SW 1271 (cell line): Measurements from ENCODE around the gene SOX12.

Experiments used
- DNase-seq, 2 experiments: peaks; one replicate each; lab custom pipeline; 2025; lab: John Stamatoyannopoulos, UW

SOX12 gene

DNA sequence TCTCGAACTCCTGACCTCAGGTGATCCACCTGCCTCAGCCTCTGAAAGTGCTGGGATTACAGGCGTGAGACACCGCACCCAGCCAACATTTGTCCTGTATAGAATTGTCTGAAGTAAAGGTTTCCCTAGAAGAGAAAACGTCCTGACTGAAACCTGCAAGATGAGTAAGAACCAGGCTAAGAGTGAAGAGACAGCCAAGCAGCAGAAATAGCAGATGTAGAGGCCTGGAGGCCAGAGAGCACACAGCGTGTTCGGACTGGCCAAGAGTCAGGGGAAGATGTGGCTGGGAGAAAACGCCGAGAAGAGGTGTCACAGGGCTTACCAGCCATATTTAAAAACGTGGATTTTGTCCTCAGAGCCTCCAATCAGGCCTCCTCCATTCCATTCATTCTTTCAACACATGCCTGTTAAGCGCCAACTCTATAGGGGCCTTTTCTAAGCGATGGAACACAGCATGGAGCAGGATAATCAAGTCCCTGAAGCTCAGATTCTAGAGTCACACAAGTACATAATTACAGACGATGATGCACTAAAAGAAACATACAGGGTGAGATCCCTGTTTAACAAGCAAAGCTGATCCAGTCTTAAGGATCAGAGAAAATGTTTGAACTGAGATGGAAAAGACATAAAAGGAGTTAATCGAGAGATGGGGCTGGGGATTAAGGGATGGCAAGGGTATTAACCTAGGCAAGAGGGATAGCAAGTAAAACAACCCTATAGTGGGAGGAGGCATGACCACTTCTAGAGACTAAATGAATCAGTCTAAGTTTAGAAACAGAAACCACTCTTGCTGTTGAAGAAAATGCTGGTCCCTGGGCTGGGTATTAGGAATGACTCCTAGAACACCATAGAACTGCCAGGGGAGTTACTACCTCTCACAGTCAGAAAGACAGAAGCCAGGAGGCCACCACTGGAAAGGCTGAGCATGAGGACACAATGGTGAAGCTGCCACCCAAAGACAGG is 23.2 kb upstream of the SOX12 start:
- DNase-seq: no peak

DNA sequence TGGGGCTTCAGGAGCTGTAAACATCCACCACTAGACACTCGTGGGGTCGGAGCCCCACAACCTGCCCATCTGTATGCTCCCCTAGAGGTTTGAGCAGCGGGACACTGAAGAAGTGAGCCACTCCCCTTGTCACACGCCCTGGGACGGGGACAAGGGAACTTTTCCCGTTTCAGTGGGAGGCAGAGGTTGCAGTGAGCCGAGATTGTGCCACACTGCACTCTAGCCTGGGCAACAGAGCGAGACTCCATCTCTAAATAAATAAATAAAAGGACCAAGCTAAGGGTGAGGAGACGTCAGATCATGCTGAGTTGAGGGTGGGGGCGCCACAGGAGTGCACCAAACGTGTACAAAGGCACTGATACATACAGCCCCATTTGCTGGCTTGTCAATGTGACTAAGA is 19.6 kb upstream of the SOX12 start:
- DNase-seq: no peak

DNA sequence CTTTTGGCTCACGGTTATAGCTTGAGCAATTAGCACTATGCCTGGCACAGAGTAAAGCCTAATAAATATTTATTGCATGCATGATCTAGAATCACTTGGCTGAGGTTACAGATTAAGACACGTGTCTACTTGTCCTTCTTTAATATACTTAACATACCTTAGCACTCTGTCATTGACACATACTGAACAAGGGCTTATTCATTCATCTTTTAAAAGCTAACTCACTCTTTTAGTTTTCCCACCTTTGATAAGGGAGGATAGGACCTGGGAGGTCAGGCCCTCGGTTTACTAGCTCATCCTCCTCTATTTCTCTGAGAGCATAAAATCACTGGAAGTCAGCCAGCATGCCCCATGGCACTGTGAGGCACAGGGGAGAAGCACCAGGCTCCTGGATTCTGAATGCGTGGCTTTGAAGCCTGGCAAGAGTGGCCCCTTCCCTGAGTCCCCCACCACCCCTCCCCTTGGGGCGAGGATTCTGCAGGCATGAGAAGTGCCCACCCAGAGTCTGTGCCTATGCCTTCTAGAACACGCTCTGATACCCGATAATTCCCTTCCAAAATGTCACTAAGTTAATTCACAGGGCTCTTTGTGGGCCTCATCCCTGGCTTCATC is 16.8 kb upstream of the SOX12 start:
- no peak for DNase-seq

DNA sequence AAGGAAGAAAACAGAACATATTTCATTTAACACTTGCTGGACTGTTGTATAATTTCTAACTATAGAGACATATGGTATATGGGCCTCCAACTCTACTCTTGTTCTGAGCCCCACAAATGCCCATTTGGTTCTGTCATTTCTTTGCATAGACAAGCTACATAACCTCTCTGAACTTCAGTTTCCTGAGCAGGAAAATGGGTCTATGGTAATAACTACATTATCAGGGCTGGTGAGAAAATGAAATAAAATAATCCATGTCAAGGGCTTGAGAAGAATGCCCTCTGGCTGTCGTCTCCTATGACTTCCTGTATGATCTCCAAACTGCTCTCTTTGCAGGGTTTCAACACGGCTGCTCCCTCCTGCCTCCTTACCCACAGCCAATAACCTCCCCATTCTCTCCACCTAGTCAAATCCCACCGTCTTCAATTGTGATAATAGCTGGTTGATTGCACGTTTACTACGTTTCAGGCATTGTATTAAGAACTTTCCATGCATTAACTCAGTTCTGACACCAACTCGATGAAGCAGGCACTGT is 16.0 kb upstream of the SOX12 start:
- DNase-seq: no peak

DNA sequence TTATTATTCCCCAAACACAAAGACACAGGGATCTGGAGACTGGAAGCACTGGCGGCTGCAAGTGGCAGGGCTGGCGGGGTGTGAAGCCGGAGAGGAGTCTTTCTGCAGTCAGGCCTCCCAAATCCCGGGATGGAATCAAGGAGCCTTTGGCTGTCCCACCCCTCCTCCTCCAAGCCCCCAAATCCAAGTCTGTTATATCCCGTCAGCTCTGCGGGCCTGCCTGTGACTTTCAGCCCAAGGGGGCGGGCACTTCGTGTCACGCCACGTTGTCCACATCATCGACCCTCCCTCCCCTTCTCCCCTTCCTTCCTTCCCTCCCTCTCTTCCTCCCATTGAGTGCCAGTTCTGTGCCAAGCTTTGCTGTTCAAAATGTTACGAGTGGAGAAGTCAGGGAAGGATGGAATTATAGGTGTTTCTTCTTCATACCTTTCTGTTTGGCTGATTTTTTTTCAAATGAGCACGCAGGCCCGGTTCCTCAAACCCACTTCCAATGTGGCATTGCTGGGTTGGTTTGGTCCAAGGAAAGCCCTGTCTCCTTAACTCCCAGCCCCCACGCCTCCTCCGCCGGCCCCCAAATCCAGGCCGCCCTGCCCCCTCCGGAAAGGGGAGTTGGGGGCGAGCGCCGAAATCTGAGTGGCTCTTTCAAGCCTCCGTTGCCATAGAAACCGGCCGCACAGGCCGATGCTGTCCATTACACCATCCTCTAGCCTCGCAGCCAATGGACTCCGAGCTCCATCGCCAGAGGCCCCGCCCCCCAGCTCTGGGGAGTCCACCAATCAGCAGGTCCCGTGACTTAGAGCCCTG is 15.3 kb upstream of the SOX12 start:
- no peak for DNase-seq

DNA sequence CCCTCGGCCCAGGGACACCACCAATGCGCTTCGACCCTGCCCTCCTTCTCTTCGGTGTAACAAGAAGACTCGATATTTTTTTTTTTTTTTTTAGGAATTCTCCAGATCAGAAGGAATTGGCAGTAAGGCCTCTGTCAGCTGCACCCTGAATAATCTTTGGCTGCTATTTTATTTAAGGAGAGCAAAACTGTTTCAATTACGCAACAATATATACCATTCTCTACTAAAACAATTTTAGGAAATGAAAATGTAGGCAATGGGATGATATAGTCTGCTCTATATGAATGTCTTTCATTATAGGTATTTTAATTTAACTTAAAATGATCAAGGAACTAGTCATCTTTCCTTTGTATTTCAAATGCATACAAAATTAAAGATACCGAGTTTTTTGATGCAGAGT is 14.7 kb upstream of the SOX12 start:
- DNase-seq: no peak

DNA sequence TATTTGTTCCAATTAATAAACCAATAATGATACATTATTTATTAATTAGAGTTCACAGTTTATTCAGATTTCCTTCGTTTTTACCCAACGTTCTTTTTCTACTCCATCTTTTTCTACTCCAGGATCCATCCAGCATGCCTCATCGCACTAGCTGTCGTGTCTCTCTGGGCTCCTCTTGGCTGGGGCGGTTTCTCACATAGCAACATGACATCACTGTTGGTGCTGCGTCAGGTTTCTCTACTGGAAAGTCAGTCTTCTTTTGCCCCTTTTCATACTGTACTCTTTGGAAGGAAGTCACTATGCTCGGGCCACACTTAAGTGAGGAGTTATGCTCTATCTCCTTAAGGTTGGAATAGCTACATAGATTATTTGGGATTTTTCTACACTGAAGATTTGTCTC is 13.7 kb upstream of the SOX12 start:
- no peak for DNase-seq

DNA sequence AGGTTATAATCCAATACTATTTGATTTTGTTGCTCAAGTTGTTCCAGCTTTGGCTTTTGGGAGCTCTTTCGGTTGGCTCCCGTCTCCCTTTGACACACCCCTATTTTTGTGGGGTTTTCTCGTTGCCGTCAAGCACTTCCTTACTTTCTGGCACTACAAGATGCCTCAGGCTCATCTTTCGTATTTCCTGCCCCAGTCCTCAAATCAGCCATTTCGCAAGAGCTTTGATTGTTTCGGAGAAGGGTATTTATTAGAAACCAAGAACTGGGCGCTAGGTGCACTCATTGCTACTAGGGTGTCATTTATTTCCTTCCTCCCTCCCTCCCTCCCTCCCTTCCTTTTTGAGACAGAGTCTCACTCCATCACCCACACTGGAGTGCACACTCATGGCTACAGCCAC is 13.3 kb upstream of the SOX12 start:
- DNase-seq: no peak

DNA sequence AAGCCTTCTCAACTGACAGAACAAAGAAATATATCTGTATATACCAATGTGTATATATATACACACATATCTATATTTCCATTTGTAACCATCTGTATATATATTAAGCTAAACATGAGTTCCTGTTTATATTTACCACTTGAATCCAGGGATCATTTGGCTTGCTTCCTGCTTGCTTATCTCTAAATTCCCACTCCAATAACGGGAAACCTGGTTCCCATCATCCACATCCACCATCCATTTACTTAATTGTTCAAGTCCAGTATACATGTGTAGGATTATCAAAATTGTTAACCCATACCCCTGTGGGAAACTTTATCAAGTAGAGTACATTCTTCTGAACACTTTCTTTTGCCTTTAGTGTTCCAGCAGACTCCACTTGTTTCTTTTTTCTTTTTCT is 12.5 kb upstream of the SOX12 start:
- no peak for DNase-seq

DNA sequence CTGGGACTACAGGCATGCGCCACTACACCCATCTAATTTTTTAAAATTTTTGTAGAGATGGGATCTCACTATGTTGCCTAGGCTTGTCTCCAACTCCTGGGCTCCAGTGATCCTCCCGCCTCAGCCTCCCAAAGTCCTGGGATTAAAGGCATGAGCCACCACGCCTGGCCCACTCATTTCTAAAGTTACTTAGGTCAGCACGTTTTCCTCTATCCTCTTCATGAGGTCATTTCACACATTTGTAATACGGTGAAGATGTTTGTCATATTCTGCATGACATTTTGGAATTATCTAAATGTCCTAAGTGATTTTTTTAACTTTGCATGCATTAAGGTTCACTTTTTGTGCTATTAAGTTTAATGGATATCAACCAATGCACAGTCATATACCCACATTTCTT is 11.9 kb upstream of the SOX12 start:
- no peak for DNase-seq

DNA sequence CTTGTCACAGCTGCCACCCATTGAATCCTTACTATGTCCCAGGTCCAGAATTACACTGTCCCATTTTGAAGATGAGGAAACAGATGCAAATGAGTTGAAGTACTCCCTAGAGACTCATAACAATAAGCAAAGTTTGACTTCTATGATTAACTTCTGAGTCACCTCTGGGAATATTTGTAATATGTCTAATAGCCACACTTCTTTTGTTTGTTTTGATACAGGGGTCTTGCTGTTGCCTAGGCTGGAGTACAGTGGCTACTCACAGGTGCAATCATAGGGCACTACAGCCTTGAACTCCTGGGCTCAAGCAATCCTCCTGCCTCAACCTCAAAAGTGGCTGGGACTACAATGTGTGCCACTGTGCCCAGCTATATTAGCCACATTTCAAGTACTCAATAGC is 11.4 kb upstream of the SOX12 start:
- DNase-seq: peak in 1 of 2 experiments; percentile 44

DNA sequence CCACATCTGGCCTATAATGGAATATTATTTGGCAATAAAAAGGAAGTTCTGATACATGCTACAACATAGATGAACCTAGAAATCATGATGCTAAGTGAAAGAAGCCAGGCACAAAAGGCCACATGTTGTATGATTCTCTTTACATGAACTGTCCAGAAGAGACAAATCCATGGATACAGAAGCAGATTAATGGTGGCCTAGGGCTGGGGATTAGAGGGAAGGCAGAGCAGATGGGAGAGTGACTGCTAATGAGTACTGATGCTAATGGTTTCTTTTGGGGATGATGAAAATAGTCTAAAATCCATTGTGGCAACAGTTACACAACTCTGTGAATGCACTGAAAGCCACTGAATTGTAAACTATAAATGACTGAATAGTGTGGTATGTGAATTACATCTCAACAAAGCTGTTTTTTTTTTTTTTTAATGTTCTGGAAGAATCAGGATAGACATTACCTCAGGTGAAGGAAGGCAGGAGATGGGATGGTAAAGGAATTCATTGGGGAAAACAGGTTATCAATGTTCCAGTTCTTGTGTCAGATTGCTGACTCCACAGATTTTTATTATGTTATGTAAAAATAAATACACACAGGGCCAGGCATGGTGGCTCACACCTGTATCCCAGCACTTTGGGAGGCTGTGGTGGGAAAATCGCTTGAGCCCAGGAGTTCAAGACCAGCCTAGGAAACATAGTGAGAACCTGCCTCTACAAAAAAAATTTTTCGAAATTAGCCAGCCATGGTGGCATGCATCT is 8.9 kb upstream of the SOX12 start:
- DNase-seq: no peak

DNA sequence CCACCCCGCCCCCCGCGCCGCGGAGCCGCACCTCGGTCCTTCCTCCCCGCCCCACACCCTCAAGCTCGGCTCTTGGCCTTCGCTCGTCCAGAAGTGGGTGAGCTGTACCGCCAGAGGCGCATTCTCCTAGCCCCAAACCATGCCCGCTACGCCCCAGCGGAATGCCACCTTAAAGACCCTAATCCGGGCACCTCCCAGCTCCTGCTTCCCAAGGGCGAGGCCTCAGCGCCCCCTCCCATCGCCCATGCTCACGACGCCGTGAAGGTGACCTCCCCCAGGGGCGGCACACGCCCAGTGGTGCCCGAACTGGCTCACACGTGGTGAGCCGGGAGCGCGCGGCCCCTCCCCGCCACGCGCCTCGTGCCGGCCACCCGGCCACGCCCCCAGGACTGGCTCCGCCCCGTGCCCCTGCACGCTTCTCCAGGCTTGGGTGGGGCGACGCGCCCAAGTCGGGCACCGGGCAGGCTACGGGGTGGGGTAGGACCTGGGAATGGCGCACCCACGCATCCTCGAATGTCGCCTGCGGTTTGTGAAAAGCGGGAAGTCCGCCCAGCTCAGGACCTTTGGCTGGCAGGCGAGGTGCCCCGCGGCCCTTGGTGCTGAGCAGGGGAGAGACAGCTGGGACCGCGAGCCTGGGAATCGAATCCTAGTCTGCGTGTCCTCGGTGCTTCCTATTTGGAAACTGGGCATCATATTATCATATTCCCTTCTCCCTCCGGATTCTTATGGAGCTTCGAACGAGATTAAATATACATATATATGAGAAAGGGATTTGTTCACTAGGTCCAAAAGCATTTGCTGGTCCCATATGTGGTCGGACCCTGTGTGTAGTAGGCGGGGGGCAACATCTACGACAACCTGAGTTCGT is 941 bp upstream of the SOX12 start:
- DNase-seq: peak; percentile 89 to 91

DNA sequence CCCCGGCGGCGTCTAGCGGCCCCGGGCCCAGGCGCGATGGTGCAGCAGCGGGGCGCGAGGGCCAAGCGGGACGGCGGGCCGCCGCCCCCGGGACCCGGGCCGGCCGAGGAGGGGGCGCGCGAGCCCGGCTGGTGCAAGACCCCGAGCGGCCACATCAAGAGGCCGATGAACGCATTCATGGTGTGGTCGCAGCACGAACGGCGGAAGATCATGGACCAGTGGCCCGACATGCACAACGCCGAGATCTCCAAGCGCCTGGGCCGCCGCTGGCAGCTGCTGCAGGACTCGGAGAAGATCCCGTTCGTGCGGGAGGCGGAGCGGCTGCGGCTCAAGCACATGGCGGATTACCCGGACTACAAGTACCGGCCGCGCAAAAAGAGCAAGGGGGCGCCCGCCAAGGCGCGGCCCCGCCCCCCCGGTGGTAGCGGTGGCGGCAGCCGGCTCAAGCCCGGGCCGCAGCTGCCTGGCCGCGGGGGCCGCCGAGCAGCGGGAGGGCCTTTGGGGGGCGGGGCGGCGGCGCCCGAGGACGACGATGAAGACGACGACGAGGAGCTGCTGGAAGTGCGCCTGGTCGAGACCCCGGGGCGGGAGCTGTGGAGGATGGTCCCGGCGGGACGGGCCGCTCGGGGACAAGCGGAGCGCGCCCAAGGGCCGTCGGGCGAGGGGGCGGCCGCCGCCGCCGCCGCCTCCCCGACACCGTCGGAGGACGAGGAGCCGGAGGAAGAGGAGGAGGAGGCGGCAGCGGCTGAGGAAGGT is 715 bp downstream of the SOX12 start:
- DNase-seq: peak; percentile 42 to 58

DNA sequence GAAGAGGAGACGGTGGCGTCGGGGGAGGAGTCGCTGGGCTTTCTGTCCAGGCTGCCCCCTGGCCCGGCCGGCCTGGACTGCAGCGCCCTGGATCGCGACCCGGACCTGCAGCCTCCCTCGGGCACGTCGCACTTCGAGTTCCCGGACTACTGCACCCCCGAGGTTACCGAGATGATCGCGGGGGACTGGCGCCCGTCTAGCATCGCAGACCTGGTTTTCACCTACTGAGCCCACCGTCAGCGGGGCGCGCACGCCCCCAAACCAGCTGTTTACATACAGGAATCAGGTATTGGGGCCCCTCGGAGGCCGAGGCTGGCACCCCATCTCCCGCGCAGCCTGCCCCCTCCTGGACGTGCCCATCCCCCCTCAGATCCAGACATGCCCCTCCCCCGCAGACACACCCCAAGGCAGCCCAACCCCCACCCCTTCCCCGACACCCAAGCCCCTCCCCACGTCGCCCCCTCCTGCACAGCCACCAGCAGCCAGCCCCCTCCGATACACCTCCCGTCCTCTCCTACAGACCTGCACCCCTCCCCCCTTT is 1.4 kb downstream of the SOX12 start:
- peak in 1 of 2 experiments; percentile 74 for DNase-seq

DNA sequence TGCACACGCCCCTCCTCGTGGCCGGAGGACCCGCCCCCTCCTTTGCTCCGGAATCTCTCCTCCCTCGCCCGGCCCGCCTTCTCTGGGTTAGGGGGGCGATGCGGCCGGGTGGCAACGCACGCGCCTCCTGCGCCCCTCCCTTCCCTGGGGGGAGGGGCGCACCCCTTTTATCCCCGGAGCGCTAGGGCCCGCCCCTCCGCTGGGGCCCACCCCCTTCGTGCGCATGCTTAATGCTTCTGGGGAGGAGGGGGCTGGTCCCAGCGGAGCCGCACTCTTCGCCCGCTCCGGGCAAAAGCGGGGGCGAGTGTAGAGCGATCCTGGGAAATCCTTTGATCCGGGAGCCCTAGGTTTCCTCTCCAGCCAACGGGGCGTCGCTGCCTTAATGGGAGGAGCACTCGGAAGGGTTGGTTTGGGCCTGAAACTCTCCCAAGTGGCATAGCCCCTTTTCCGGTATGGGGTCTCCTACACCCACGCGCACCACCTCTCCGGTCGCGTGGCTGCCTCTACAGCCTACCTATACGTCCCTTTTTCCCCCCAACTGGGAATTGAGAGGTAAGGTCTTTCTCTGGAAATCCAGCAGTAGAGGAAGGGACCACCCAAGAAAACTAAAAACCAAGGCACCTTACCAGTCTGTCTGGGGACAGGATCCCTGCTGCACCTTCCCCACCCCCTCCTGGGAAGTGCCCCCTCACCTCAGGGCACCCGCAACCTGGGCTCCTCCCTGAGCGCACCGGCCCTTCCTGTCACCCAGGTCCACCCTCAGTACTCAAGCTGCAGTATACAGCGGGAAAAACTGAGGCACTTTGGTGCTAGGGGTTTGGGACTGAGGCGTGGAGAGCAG is 2.1 kb downstream of the SOX12 start:
- DNase-seq: peak; percentile 86 to 91

DNA sequence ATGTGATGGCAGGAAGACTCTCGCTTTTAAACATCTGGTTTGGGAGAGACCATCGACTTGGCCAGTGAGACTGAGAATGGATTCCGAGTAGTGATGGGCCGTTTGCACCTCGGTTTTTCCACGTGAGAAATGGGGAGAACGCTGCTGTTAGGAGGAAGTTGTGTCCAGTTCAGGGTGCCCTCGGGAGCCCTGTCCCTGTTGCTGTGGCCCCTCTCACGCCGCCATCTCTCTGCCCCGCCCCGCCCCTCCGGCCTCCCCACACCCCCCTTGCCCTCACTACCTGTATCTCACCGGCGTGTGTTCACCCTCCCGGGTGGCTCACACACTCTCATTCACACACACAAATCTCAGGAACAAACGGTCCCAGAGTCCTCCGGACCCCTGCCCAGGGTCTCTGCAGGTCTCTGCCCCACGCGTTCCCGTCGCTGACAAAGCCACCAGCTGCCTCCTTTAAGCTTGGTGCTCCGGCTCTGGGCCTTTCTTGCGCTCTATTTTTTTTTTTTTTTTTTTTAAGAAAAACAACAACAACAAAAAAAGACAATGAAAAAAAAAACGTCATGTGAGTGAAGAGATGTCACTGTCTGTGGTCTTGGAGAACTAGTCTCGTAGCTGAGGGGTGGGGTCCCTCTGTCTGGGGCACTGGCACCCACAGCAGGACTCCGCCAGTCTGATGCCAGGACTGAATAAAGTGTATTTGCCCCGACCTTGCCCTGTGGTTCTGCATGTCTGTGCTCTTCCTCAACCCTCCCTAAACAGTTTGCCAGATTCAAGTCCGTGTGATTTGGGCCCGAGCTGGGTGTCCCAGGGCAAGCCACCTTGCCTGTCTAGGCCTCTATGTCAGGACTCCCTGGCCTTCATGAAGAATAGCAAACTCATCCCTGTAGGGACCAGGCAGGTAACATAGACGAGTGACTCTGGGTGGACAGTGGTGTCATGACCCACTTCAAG is 2.9 kb downstream of the SOX12 start:
- DNase-seq: no peak
